Activated T-cell treated with anti-CD3 and anti-CD28 coated beads for 48 hours (primary cell): Measurements from ENCODE around the gene DNM1.
A peak's percentile ranks its signal among the peaks of the same experiment; 100 is the strongest.

Source experiments
- DNase-seq: peaks from one replicate; pipeline ENCODE4 v3.0.0-alpha.2; 2020; ENCODE audit warnings: low read depth

The DNM1 gene

GRCh38 chr9:128251732-128252100, 48.5 kb downstream of the DNM1 start:
- no peak for DNase-seq

GRCh38 chr9:128252317-128253139, 49.3 kb downstream of the DNM1 start:
- no peak for DNase-seq

GRCh38 chr9:128253140-128253990, 50.2 kb downstream of the DNM1 start:
- DNase-seq: no peak

- DNase-seq: no peak
Observed at GRCh38 chr9:128253991-128254346, 50.8 kb downstream of the DNM1 start.

GRCh38 chr9:128254362-128254761, 51.2 kb downstream of the DNM1 start:
- no peak for DNase-seq

GRCh38 chr9:128254855-128255759, 51.9 kb downstream of the DNM1 start:
- DNase-seq: peak; percentile 50

- DNase-seq: no peak
Observed at GRCh38 chr9:128257086-128257825, 54.1 kb downstream of the DNM1 start.

GRCh38 chr9:128257907-128258306, 54.7 kb downstream of the DNM1 start:
- no peak for DNase-seq

GRCh38 chr9:128258326-128258725, 55.1 kb downstream of the DNM1 start:
- no peak for DNase-seq

- no peak for DNase-seq
Observed at GRCh38 chr9:128259156-128259555, 56.0 kb downstream of the DNM1 start.

GRCh38 chr9:128260340-128260739, 57.2 kb downstream of the DNM1 start:
- no peak for DNase-seq

GRCh38 chr9:128262687-128263086, 59.5 kb downstream of the DNM1 start:
- no peak for DNase-seq

- DNase-seq: no peak
Observed at GRCh38 chr9:128265348-128265847, 62.2 kb downstream of the DNM1 start.

GRCh38 chr9:128266868-128267590, 63.9 kb downstream of the DNM1 start:
- no peak for DNase-seq

GRCh38 chr9:128271112-128271511, 67.9 kb downstream of the DNM1 start:
- DNase-seq: no peak

GRCh38 chr9:128271512-128271911, 68.3 kb downstream of the DNM1 start:
- no peak for DNase-seq

GRCh38 chr9:128274245-128274644, 71.1 kb downstream of the DNM1 start:
- no peak for DNase-seq

GRCh38 chr9:128275198-128276007, 72.2 kb downstream of the DNM1 start, which contains the start of gene GOLGA2:
GOLGA2 (minus strand) TSS chr9:128276007; CDS start chr9:128275976, 31 bp downstream.
- no peak for DNase-seq

GRCh38 chr9:128276008-128276573, 72.9 kb downstream of the DNM1 start, which contains the start of gene SWI5:
SWI5 (plus strand) TSS chr9:128276276.
- DNase-seq: peak; percentile 99
